ENCODE results near the gene SLC7A4.
A peak's percentile ranks its signal among the peaks of the same experiment; 100 is the strongest.

SLC7A4 gene

GRCh38 chr22:21000987-21001600 lies 31.3 kb downstream of the SLC7A4 start:
- Histone ChIP-seq H3K4me3 (ENCODE audit: low read depth in 1 of 2, low read length in 1 of 2) (peak overlapping the region; percentile 80 to 91), H3K36me3 (peaks cover 20% of the 10 kb centered on the region), H3K27ac (peak overlapping the region; percentile 89), H3K4me1 (ENCODE audit: control insufficient read depth in 1 of 2, insufficient read depth in 1 of 2, low read depth in 1 of 2, low read length in 1 of 2) (peaks cover 20 to 27% of the 10 kb centered on the region in 2 experiments), H3K27me3 (no peaks in the 10 kb centered on the region), H3K9me3 (no peaks in the 10 kb centered on the region)
- no peak for TF ChIP-seq CTCF (IDR thresholded peaks at IDR 0.05)

GRCh38 chr22:21000207-21000986 lies 32.0 kb downstream of the SLC7A4 start:
- Histone ChIP-seq H3K36me3 (peaks cover 27% of the 10 kb centered on the region), H3K27me3 (no peaks in the 10 kb centered on the region), H3K4me3 (ENCODE audit: low read depth in 1 of 2, low read length in 1 of 2) (peak overlapping the region; percentile 80 to 91), H3K9me3 (no peaks in the 10 kb centered on the region), H3K4me1 (ENCODE audit: control insufficient read depth in 1 of 2, insufficient read depth in 1 of 2, low read depth in 1 of 2, low read length in 1 of 2) (peaks cover 20 to 27% of the 10 kb centered on the region in 2 experiments), H3K27ac (peak overlapping the region; percentile 89)
- no peak for TF ChIP-seq CTCF (IDR thresholded peaks at IDR 0.05)

- no peaks in the 10 kb centered on the region for H3K9me3 ChIP-seq
- no peak overlapping the region for H3K4me3 ChIP-seq (ENCODE audit: low read depth in 1 of 2, low read length in 1 of 2)
- TF ChIP-seq CTCF (IDR thresholded peaks at IDR 0.05) = no peak
- H3K27ac ChIP-seq = no peak overlapping the region
- H3K4me1 ChIP-seq (ENCODE audit: control insufficient read depth in 1 of 2, insufficient read depth in 1 of 2, low read depth in 1 of 2, low read length in 1 of 2) = peaks cover 20 to 27% of the 10 kb centered on the region in 2 experiments
- H3K36me3 ChIP-seq = peaks cover 33% of the 10 kb centered on the region
- no peaks in the 10 kb centered on the region for H3K27me3 ChIP-seq
Observed at GRCh38 chr22:20999350-21000206, 32.8 kb downstream of the SLC7A4 start.

- Histone ChIP-seq H3K4me1 (ENCODE audit: control insufficient read depth in 1 of 2, insufficient read depth in 1 of 2, low read depth in 1 of 2, low read length in 1 of 2) (peaks cover 20 to 27% of the 10 kb centered on the region in 2 experiments), H3K36me3 (peaks cover 42% of the 10 kb centered on the region), H3K9me3 (no peaks in the 10 kb centered on the region), H3K27ac (no peak overlapping the region), H3K4me3 (ENCODE audit: low read depth in 1 of 2, low read length in 1 of 2) (no peak overlapping the region), H3K27me3 (no peaks in the 10 kb centered on the region)
- no peak for TF ChIP-seq CTCF (IDR thresholded peaks at IDR 0.05)
Observed at GRCh38 chr22:20998411-20999336, 33.7 kb downstream of the SLC7A4 start.
